Measurements from ENCODE around the gene PGBD1. TPM values are rescaled to one million over a fixed set of nuclear protein-coding genes. Genes with fewer than 3 reads are reported as not detected.

The PGBD1 gene
- total and polyA plus RNA-seq, 2 donors (not counting 1 experiment from before 2014, with no cell fraction given) = 0.55 to 2.4 TPM

DNA sequence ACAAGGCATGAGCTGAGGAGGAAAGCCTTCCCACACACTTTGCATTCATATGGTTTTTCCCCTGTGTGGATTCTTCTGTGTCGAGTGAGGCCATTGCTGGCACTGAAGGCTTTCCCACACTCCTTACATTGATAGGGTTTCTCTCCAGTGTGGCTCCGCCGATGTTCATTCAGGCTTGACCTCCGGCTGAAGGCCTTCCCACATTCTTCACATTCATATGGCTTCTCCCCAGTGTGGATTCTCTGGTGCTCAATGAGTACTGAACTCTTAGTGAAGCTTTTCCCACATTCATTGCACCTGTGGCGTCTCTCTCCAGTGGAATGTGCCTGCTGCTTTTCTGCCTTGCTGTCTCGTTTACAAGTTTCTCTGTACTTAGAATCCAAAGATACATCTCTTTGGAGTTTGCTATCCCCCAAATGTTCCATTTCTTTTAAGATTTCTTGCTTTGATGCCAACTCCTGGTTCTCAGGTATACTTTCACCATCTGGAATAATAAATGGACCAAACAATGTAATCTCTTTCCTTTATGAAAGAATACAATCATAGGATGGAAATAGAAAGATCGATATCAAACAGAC, 45.1 kb downstream of the PGBD1 start:
- Mint-ChIP-seq H3K9me3 (ENCODE audit: insufficient read depth) (peaks cover 26% of the 10 kb centered on the region), H3K27me3 (peaks cover 4% of the 10 kb centered on the region), H3K4me1 (no peaks in the 10 kb centered on the region), H3K27ac (no peak overlapping the region), H3K4me3 (no peak overlapping the region)
- Histone ChIP-seq H3K4me3 (ENCODE audit: control extremely low read depth in 1 of 5, extremely low read depth in 1 of 5, insufficient read depth in 1 of 5, low read depth in 2 of 5, low read length in 4 of 5) (no peak overlapping the region), H4K20me1 (ENCODE audit: control insufficient read depth, insufficient read depth, low read length, poor library complexity, severe bottlenecking) (no peaks in the 10 kb centered on the region), H3K79me2 (ENCODE audit: control insufficient read depth, insufficient read depth, low read length) (no peaks in the 10 kb centered on the region), H3K27me3 (replicated peaks in 1 of 4; ENCODE audit: control extremely low read depth in 1 of 4, control insufficient read depth in 3 of 4, insufficient read depth in 4 of 4, low read length in 3 of 4) (no peaks in the 10 kb centered on the region), H3K4me2 (replicated peaks; ENCODE audit: low read depth, low read length, poor library complexity, severe bottlenecking) (no peak overlapping the region), H3K4me1 (ENCODE audit: control insufficient read depth in 2 of 2, insufficient read depth in 2 of 2, low read length in 2 of 2) (no peaks in the 10 kb centered on the region), H3K9me3 (ENCODE audit: control extremely low read depth in 1 of 3, control insufficient read depth in 2 of 3, insufficient read depth in 1 of 3, low read length in 2 of 3) (peaks cover 1 to 25% (median 17%) of the 10 kb centered on the region in 3 donors), H3K36me3 (replicated peaks in 1 of 2; ENCODE audit: control extremely low read depth in 1 of 2, control insufficient read depth in 1 of 2, extremely low read depth in 1 of 2, insufficient read depth in 2 of 2, low read length in 1 of 2) (peaks cover 0 to 1% of the 10 kb centered on the region in 2 experiments), H3K9ac (ENCODE audit: low read length) (no peak overlapping the region), H3K27ac (ENCODE audit: low read length in 2 of 2) (no peak overlapping the region), H2AFZ (ENCODE audit: insufficient read depth, low read depth, low read length, poor library complexity, severe bottlenecking) (no peak overlapping the region)
- WGBS (ENCODE audit: insufficient coverage) = 92% methylated on average over 7 of the region's 7 CpGs
- DNase-seq (no peak), ATAC-seq (ENCODE audit: low read depth) (no peak)
- CTCF ChIA-PET = no interaction called here
- POLR2A ChIA-PET = no interaction called here
- intact Hi-C loops (cut with micrococcal nuclease) = no loop called here
- no peak for TF ChIP-seq EZH2 (IDR thresholded peaks at IDR 0.05; ENCODE audit: borderline replicate concordance, insufficient read depth, low read depth, low read length, poor library complexity, severe bottlenecking)
- TF ChIP-seq CTCF (IDR thresholded peaks at IDR 0.05) = no peak

GRCh38 chr6:28330041-28330440, 48.7 kb downstream of the PGBD1 start:
- H3K4me1 ChIP-seq (ENCODE audit: control insufficient read depth in 2 of 2, insufficient read depth in 2 of 2, low read length in 2 of 2) = peaks cover 0 to 2% of the 10 kb centered on the region in 2 donors
- TF ChIP-seq EZH2 (IDR thresholded peaks at IDR 0.05; ENCODE audit: borderline replicate concordance, insufficient read depth, low read depth, low read length, poor library complexity, severe bottlenecking) (no peak), CTCF (IDR thresholded peaks at IDR 0.05) (no peak)
- H3K9me3 ChIP-seq (ENCODE audit: control extremely low read depth in 1 of 3, control insufficient read depth in 2 of 3, insufficient read depth in 1 of 3, low read length in 2 of 3) = peaks cover 1 to 23% (median 17%) of the 10 kb centered on the region in 3 donors
- Mint-ChIP-seq H3K4me3 (no peak overlapping the region), H3K9me3 (ENCODE audit: insufficient read depth) (peaks cover 23% of the 10 kb centered on the region), H3K27ac (no peak overlapping the region), H3K27me3 (no peaks in the 10 kb centered on the region), H3K4me1 (no peaks in the 10 kb centered on the region)
- H3K27ac ChIP-seq (ENCODE audit: low read length in 2 of 2) = no peak overlapping the region
- DNase-seq (no peak), ATAC-seq (ENCODE audit: low read depth) (no peak)
- CTCF ChIA-PET = no interaction called here
- peaks cover 0 to 1% of the 10 kb centered on the region in 2 experiments for H3K36me3 ChIP-seq (replicated peaks in 1 of 2; ENCODE audit: control extremely low read depth in 1 of 2, control insufficient read depth in 1 of 2, extremely low read depth in 1 of 2, insufficient read depth in 2 of 2, low read length in 1 of 2)
- intact Hi-C loops (cut with micrococcal nuclease) = no loop called here
- H3K27me3 ChIP-seq (replicated peaks in 1 of 4; ENCODE audit: control extremely low read depth in 1 of 4, control insufficient read depth in 3 of 4, insufficient read depth in 4 of 4, low read length in 3 of 4) = no peaks in the 10 kb centered on the region
- H2AFZ ChIP-seq (ENCODE audit: insufficient read depth, low read depth, low read length, poor library complexity, severe bottlenecking) = no peak overlapping the region
- H4K20me1 ChIP-seq (ENCODE audit: control insufficient read depth, insufficient read depth, low read length, poor library complexity, severe bottlenecking) = no peaks in the 10 kb centered on the region
- no peak overlapping the region for H3K4me3 ChIP-seq (ENCODE audit: control extremely low read depth in 1 of 5, extremely low read depth in 1 of 5, insufficient read depth in 1 of 5, low read depth in 2 of 5, low read length in 4 of 5)
- no peaks in the 10 kb centered on the region for H3K79me2 ChIP-seq (ENCODE audit: control insufficient read depth, insufficient read depth, low read length)
- POLR2A ChIA-PET = no interaction called here
- no peak overlapping the region for H3K9ac ChIP-seq (ENCODE audit: low read length)
- H3K4me2 ChIP-seq (replicated peaks; ENCODE audit: low read depth, low read length, poor library complexity, severe bottlenecking) = no peak overlapping the region
- WGBS (ENCODE audit: insufficient coverage) = no CpG with 5 or more reads among the region's 1 CpG

Measured in B cell (primary cell).